Retinal pigment epithelial cell (primary cell): Measurements from ENCODE around the gene KIF21B.

Source experiments
- DNase-seq: peaks from one replicate; pipeline ENCODE4 v3.0.0-alpha.2; 2010; ENCODE audit warnings: low read depth
- H3K4me3 ChIP-seq: 2 replicates; pipeline ENCODE4 v1.5.1; 2011; ENCODE audit warnings: mild to moderate bottlenecking, low read length, control low read depth, moderate library complexity
- CTCF ChIP-seq: conservative IDR thresholded peaks from 2 replicates; pipeline ENCODE4 v1.5.1; 2011; ENCODE audit warnings: low read depth, low read length, control low read depth, inconsistent platforms

KIF21B gene

GRCh38 chr1:201008666-201009360 is 14.7 kb downstream of the KIF21B start:
- no peak for TF ChIP-seq CTCF
- no peak for DNase-seq
- H3K4me3 ChIP-seq = no peak overlapping the region

DNA sequence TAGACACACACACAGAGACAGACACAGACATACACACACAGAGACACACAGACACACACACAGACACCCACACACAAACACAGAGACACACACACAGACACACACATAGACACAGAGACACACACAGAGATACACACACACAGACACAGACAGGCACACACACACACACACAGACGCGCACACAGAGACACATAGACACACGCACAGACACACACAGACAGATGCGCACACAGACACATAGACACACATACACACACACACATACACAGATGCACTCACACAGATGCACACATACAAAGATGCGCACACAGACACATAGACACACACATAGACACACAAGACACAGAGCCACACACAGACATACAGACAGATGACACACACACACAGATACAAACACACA is 16.0 kb downstream of the KIF21B start:
- no peak overlapping the region for H3K4me3 ChIP-seq
- DNase-seq = no peak
- TF ChIP-seq CTCF = no peak

GRCh38 chr1:201006450-201006849 is 17.1 kb downstream of the KIF21B start:
- no peak overlapping the region for H3K4me3 ChIP-seq
- no peak for TF ChIP-seq CTCF
- DNase-seq = no peak

DNA sequence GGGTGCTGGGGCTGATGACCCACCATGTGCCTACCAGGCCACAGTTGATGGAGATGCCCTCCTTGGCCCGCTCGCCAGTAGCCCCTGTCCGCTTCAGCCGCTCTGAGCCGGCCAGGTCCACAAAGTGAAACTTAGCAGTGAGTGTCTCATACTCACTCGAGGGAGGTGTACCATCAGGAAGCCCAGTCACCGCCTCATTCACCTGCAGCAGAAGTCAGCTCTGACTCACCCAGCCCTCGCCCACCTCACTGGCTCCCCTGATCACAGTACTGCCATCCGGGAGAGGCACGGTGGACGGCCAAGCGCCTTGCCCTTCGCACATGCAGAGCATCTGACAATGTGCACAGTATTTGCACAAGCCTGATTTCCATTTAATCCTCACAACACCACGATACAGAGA is 18.8 kb downstream of the KIF21B start:
- DNase-seq = no peak
- no peak for TF ChIP-seq CTCF
- H3K4me3 ChIP-seq = no peak overlapping the region

GRCh38 chr1:201004154-201004553 is 19.4 kb downstream of the KIF21B start:
- TF ChIP-seq CTCF = no peak
- no peak overlapping the region for H3K4me3 ChIP-seq
- DNase-seq = no peak

GRCh38 chr1:201002510-201002909 is 21.0 kb downstream of the KIF21B start:
- no peak for DNase-seq
- no peak overlapping the region for H3K4me3 ChIP-seq
- TF ChIP-seq CTCF = no peak

DNA sequence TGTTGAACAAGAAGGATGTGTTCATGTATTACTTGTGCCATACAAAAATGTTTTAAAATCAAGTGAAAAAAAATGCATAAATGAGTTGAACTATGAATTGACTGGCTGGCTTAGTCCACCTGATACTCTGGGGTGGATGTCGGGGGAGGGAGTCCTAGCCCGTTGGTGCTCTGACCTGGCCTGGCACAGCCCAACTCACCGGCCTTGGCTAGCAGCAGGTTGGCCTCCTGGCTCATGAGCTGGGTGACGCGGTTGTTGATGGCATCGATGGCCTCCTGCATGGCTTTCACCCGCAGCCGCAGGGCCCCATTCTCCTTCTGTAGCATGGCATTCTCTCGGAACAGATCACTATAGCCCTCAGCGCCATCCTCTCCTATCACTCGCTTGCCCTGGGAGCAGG is 21.6 kb downstream of the KIF21B start:
- no peak for DNase-seq
- no peak for TF ChIP-seq CTCF
- no peak overlapping the region for H3K4me3 ChIP-seq
